22Rv1 (cell line): ENCODE results near the gene GREB1.

ENCODE experiments used
- ZFX ChIP-seq: fragments of 450-650 bp; IDR thresholded peaks from 2 replicates; pipeline ENCODE4 v1.6.1; 2017; ENCODE audit warnings: antibody characterized with exemption, borderline replicate concordance
- TF ChIP-seq, protein P1 (sequence below): fragments of 450-650 bp; IDR thresholded peaks from 2 replicates; pipeline ENCODE4 v1.5.1; 2017; ENCODE audit warnings: mild to moderate bottlenecking

DNA sequence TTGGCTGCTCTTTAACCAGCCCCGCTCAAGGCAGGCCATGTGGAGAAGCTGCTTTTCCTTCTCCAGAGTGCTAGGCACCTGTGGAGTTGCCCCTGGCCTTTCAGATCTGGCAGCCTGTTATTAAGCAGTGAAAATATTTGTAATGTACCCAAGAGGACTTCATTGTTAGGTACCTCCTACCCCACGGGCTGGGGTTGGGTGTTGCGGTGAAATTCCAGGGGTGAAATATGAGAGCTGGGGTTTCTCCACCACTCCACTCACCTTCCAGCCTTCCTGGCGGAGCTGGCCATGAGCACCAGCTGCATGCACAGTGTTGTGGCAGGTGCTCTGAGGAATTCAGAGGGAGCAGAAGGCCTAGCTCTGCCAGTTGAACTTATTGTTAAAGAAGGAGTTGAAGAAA is 97.0 kb downstream of the GREB1 start:
- TF ChIP-seq, protein P1, sequence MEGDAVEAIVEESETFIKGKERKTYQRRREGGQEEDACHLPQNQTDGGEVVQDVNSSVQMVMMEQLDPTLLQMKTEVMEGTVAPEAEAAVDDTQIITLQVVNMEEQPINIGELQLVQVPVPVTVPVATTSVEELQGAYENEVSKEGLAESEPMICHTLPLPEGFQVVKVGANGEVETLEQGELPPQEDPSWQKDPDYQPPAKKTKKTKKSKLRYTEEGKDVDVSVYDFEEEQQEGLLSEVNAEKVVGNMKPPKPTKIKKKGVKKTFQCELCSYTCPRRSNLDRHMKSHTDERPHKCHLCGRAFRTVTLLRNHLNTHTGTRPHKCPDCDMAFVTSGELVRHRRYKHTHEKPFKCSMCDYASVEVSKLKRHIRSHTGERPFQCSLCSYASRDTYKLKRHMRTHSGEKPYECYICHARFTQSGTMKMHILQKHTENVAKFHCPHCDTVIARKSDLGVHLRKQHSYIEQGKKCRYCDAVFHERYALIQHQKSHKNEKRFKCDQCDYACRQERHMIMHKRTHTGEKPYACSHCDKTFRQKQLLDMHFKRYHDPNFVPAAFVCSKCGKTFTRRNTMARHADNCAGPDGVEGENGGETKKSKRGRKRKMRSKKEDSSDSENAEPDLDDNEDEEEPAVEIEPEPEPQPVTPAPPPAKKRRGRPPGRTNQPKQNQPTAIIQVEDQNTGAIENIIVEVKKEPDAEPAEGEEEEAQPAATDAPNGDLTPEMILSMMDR: no peak
- no peak for TF ChIP-seq ZFX
